EH (cell line): Measurements from ENCODE around the gene POU6F1.
A peak's percentile ranks its signal among the peaks of the same experiment; 100 is the strongest.

Source experiments
- DNase-seq: peaks from one replicate; pipeline ENCODE4 v3.0.0-alpha.2; 2015; ENCODE audit warnings: low read depth

POU6F1 gene

DNA sequence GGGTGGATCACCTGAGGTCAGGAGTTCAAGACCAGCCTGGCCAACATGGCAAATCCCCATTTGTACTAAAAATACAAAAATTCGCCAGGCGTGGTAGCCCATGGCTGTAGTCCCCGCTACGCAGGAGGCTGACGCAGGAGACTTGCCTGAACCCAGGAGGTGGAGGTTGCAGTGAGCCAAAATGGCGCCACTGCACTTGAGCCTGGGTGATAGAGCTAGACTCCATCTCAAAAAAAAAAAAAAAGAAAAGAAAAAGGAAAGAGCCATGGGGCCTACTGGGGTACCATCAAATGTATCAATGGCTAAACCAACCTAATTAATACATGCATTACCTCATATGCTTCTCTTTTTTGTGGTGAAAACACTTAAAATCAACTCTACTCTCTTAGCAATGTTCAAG is 55.6 kb downstream of the POU6F1 start:
- DNase-seq = no peak

- no peak for DNase-seq
Measured at GRCh38 chr12:51160814-51161459, 56.9 kb downstream of the POU6F1 start.

DNA sequence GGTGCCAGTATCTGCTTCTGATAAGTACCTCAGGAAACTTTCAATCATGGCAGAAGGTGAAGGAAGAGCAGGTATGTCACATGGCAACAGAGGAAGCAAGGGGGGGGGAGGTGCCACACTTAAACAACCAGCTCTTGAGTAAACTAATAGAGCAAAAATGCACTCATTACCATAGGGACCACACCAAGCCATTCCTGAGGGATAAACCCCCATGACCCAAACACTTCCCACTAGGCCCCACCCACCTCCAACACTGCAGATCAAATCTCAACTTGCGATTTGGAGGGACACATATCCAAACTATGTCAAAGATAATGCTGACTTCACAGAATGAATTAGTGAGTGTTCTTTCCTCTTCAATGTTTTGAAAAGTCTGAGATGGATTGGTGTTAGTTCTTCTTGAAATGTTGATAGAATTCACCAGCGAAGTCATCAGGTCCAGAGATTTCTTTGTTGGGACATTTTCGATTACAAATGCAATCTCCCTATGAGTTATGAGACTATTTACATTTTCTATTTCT is 61.6 kb downstream of the POU6F1 start:
- peak; percentile 27 for DNase-seq

- no peak for DNase-seq
Measured at GRCh38 chr12:51152953-51153352, 64.9 kb downstream of the POU6F1 start.

GRCh38 chr12:51150777-51151176 is 67.1 kb downstream of the POU6F1 start:
- no peak for DNase-seq

DNA sequence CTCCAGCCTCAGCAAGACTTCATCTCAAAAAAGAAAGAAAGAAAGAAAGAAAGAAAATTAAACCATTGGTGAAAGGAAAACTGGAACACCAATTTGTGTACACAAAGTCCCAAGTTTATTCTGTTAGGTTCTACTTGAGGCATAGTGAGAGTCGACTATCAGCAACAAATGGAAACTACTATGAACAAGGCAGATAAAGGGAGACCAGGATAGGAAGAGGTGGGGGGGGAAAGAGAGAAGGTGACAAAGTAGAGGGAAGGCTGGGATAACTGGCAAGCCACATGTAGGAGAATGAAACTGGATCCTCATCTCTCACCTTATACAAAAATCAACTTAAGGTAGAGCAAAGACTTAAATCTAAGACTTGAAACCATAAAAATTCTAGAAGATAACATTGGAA is 70.6 kb downstream of the POU6F1 start:
- no peak for DNase-seq

DNA sequence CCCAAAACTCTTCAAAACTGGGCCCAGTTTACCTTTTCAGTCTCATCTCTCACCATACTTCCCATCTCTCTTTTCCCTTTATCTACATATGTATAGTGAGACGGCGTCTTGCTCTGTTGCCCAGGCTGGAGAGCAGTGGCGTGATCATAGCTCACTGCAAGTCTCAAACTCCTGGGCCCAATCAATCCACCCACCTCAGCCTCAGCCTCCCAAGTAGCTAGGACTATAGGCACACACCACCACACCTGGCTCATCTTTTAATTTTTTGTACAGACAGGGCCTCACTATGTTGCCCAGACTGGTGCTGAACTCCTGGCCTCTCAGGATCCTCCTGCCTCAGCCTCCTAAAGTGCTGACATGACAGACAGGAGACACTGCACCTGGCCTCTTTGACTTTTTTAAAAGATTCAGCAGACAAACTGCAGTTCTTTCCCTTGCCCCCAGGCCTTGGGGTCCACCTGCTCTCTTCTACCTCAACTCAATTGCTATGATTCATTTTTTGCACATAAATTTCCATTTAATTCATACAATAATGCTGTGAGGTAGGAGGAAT is 78.5 kb downstream of the POU6F1 start:
- no peak for DNase-seq
